Fibroblast of lung (primary cell): ENCODE results near the gene BORCS8. TPM values are rescaled to one million over a fixed set of nuclear protein-coding genes. Genes with fewer than 3 reads are reported as not detected.

Source experiments
- DNase-seq, 2 donors: peaks; one replicate each; pipeline versions ENCODE4 v3.0.0 to v3.0.0-alpha.2; 2010; ENCODE audit warnings: low read depth in 2 of 2
- H2AFZ ChIP-seq: 2 replicates; pipeline ENCODE4 v1.5.1; 2012; ENCODE audit warnings: low read length, control low read depth, inconsistent platforms
- H3K27ac ChIP-seq: 2 replicates; pipeline ENCODE4 v1.5.1; 2011; ENCODE audit warnings: low read length, control low read depth; ENCODE audit not compliant: insufficient read depth
- H3K27me3 ChIP-seq: 2 replicates; pipeline ENCODE4 v1.5.1; 2011; ENCODE audit warnings: mild to moderate bottlenecking, low read length; ENCODE audit not compliant: control insufficient read depth, insufficient read depth
- H3K36me3 ChIP-seq: 2 replicates; pipeline ENCODE4 v1.5.1; 2011; ENCODE audit warnings: low read length; ENCODE audit not compliant: control insufficient read depth, insufficient read depth
- H3K4me1 ChIP-seq: 2 replicates; pipeline ENCODE4 v1.5.1; 2011; ENCODE audit warnings: low read length; ENCODE audit not compliant: control insufficient read depth, insufficient read depth; ENCODE audit errors: extremely low read depth
- H3K4me2 ChIP-seq: 2 replicates; pipeline ENCODE4 v1.5.1; 2011; ENCODE audit warnings: low read length, control low read depth; ENCODE audit not compliant: insufficient read depth; ENCODE audit errors: extremely low read depth
- H3K4me3 ChIP-seq, 4 experiments: fragments of 200-600 bp in 1 of 4; sonication (generic) in 1 of 4; replicated peaks in 1 of 4; 2 replicates each; pipeline ENCODE4 v1.5.1; 2011 to 2016; ENCODE audit warnings: low read length in 4 of 4, low read depth in 3 of 4, mild to moderate bottlenecking in 3 of 4, control low read depth in 2 of 4, inconsistent platforms in 1 of 4, mixed read lengths in 1 of 4; ENCODE audit not compliant: insufficient read depth in 1 of 4; ENCODE audit errors: control extremely low read depth in 1 of 4
- H3K79me2 ChIP-seq: 2 replicates; pipeline ENCODE4 v1.5.1; 2012; ENCODE audit warnings: mild to moderate bottlenecking, low read length, inconsistent platforms; ENCODE audit not compliant: control insufficient read depth, insufficient read depth
- H3K9ac ChIP-seq: 2 replicates; pipeline ENCODE4 v1.5.1; 2011; ENCODE audit warnings: mild to moderate bottlenecking, low read length, control low read depth; ENCODE audit not compliant: insufficient read depth
- H3K9me3 ChIP-seq: 2 replicates; pipeline ENCODE4 v1.5.1; 2012; ENCODE audit warnings: low read depth, low read length; ENCODE audit not compliant: control insufficient read depth, insufficient read depth
- H4K20me1 ChIP-seq: 2 replicates; pipeline ENCODE4 v1.5.1; 2011; ENCODE audit warnings: low read length; ENCODE audit not compliant: control insufficient read depth, insufficient read depth; ENCODE audit errors: extremely low read depth
- CTCF ChIP-seq, 2 donors: IDR thresholded peaks in 1 of 2; conservative IDR thresholded peaks in 1 of 2; 1 replicate in 1 of 2; 2 replicates in 1 of 2; pipeline ENCODE4 v1.5.1; 2011 to 2012; ENCODE audit warnings: low read length in 2 of 2, control low read depth in 1 of 2, inconsistent platforms in 1 of 2, low read depth in 1 of 2, mild to moderate bottlenecking in 1 of 2
- EZH2 ChIP-seq: IDR thresholded peaks from 2 replicates; pipeline ENCODE4 v1.5.1; 2012; ENCODE audit warnings: low read length, control low read depth, mild to moderate bottlenecking; ENCODE audit errors: missing control alignments
- polyA plus RNA-seq, 2 donors: library from polyadenylated mRNA; depleted of rRNA in 1 of 2; stranded (reverse) in 1 of 2; unstranded in 1 of 2; fragments of >200 nt; gene quantifications; 2 replicates each; pipeline ENCODE4 v1.2.1, GENCODE V29; 2011 to 2012; ENCODE audit warnings: missing spikeins in 1 of 2
- total RNA-seq: library from RNA; depleted of rRNA; stranded (reverse); fragments of >200 nt; gene quantifications from 2 replicates; pipeline ENCODE4 v1.2.1, GENCODE V29; 2014

Gene BORCS8
- total and polyA plus RNA-seq, 2 donors (not counting 1 experiment from before 2014, with no cell fraction given) = 10.7 to 13.9 TPM

GRCh38 chr19:19157808-19158207 lies 34.1 kb downstream of the BORCS8 start:
- Histone ChIP-seq H3K36me3 (no peaks in the 10 kb centered on the region), H3K9ac (no peak overlapping the region), H3K27ac (no peak overlapping the region), H3K27me3 (no peaks in the 10 kb centered on the region), H3K4me3 (no peak overlapping the region), H3K4me1 (no peaks in the 10 kb centered on the region), H3K4me2 (no peak overlapping the region), H3K79me2 (no peaks in the 10 kb centered on the region), H4K20me1 (no peaks in the 10 kb centered on the region), H3K9me3 (no peaks in the 10 kb centered on the region), H2AFZ (no peak overlapping the region)
- TF ChIP-seq CTCF (conservative IDR thresholded peaks at IDR 0.05 in 1 of 2, IDR thresholded peaks at IDR 0.05 in 1 of 2; ENCODE audit: low read depth in 1 of 2, low read length in 2 of 2) (no peak), EZH2 (no peak)
- no peak for DNase-seq

- TF ChIP-seq EZH2 = no peak
- no peak for TF ChIP-seq CTCF (conservative IDR thresholded peaks at IDR 0.05 in 1 of 2, IDR thresholded peaks at IDR 0.05 in 1 of 2; ENCODE audit: low read depth in 1 of 2, low read length in 2 of 2)
- H3K4me1 ChIP-seq = no peaks in the 10 kb centered on the region
- no peak overlapping the region for H3K4me2 ChIP-seq
- no peak overlapping the region for H3K9ac ChIP-seq
- no peaks in the 10 kb centered on the region for H3K36me3 ChIP-seq
- H3K4me3 ChIP-seq = no peak overlapping the region
- no peak overlapping the region for H3K27ac ChIP-seq
- H2AFZ ChIP-seq = no peak overlapping the region
- no peak for DNase-seq
- H3K27me3 ChIP-seq = no peaks in the 10 kb centered on the region
- no peaks in the 10 kb centered on the region for H3K9me3 ChIP-seq
- no peaks in the 10 kb centered on the region for H3K79me2 ChIP-seq
- H4K20me1 ChIP-seq = no peaks in the 10 kb centered on the region
Observed at GRCh38 chr19:19155495-19156219, 36.3 kb downstream of the BORCS8 start.

- Histone ChIP-seq H3K9me3 (no peaks in the 10 kb centered on the region), H3K27ac (no peak overlapping the region), H3K4me1 (no peaks in the 10 kb centered on the region), H3K9ac (no peak overlapping the region), H2AFZ (no peak overlapping the region), H4K20me1 (no peaks in the 10 kb centered on the region), H3K4me3 (no peak overlapping the region), H3K27me3 (no peaks in the 10 kb centered on the region), H3K79me2 (no peaks in the 10 kb centered on the region), H3K36me3 (no peaks in the 10 kb centered on the region), H3K4me2 (no peak overlapping the region)
- TF ChIP-seq CTCF (conservative IDR thresholded peaks at IDR 0.05 in 1 of 2, IDR thresholded peaks at IDR 0.05 in 1 of 2; ENCODE audit: low read depth in 1 of 2, low read length in 2 of 2) (no peak), EZH2 (no peak)
- no peak for DNase-seq
Observed at GRCh38 chr19:19154768-19155494, 37.0 kb downstream of the BORCS8 start.
